Fibroblast of lung (primary cell): ENCODE data around the gene ELOVL5. TPM values are rescaled to one million over a fixed set of nuclear protein-coding genes. Genes with fewer than 3 reads are reported as not detected.

ENCODE experiments used
- DNase-seq, 2 donors: peaks; one replicate each; pipeline versions ENCODE4 v3.0.0 to v3.0.0-alpha.2; 2010; ENCODE audit warnings: low read depth in 2 of 2
- H2AFZ ChIP-seq: 2 replicates; pipeline ENCODE4 v1.5.1; 2012; ENCODE audit warnings: low read length, control low read depth, inconsistent platforms
- H3K27ac ChIP-seq: 2 replicates; pipeline ENCODE4 v1.5.1; 2011; ENCODE audit warnings: low read length, control low read depth; ENCODE audit not compliant: insufficient read depth
- H3K27me3 ChIP-seq: 2 replicates; pipeline ENCODE4 v1.5.1; 2011; ENCODE audit warnings: mild to moderate bottlenecking, low read length; ENCODE audit not compliant: control insufficient read depth, insufficient read depth
- H3K36me3 ChIP-seq: 2 replicates; pipeline ENCODE4 v1.5.1; 2011; ENCODE audit warnings: low read length; ENCODE audit not compliant: control insufficient read depth, insufficient read depth
- H3K4me1 ChIP-seq: 2 replicates; pipeline ENCODE4 v1.5.1; 2011; ENCODE audit warnings: low read length; ENCODE audit not compliant: control insufficient read depth, insufficient read depth; ENCODE audit errors: extremely low read depth
- H3K4me2 ChIP-seq: 2 replicates; pipeline ENCODE4 v1.5.1; 2011; ENCODE audit warnings: low read length, control low read depth; ENCODE audit not compliant: insufficient read depth; ENCODE audit errors: extremely low read depth
- H3K4me3 ChIP-seq, 4 experiments: fragments of 200-600 bp in 1 of 4; sonication (generic) in 1 of 4; replicated peaks in 1 of 4; 2 replicates each; pipeline ENCODE4 v1.5.1; 2011 to 2016; ENCODE audit warnings: low read length in 4 of 4, low read depth in 3 of 4, mild to moderate bottlenecking in 3 of 4, control low read depth in 2 of 4, inconsistent platforms in 1 of 4, mixed read lengths in 1 of 4; ENCODE audit not compliant: insufficient read depth in 1 of 4; ENCODE audit errors: control extremely low read depth in 1 of 4
- H3K79me2 ChIP-seq: 2 replicates; pipeline ENCODE4 v1.5.1; 2012; ENCODE audit warnings: mild to moderate bottlenecking, low read length, inconsistent platforms; ENCODE audit not compliant: control insufficient read depth, insufficient read depth
- H3K9ac ChIP-seq: 2 replicates; pipeline ENCODE4 v1.5.1; 2011; ENCODE audit warnings: mild to moderate bottlenecking, low read length, control low read depth; ENCODE audit not compliant: insufficient read depth
- H3K9me3 ChIP-seq: 2 replicates; pipeline ENCODE4 v1.5.1; 2012; ENCODE audit warnings: low read depth, low read length; ENCODE audit not compliant: control insufficient read depth, insufficient read depth
- H4K20me1 ChIP-seq: 2 replicates; pipeline ENCODE4 v1.5.1; 2011; ENCODE audit warnings: low read length; ENCODE audit not compliant: control insufficient read depth, insufficient read depth; ENCODE audit errors: extremely low read depth
- CTCF ChIP-seq, 2 donors: IDR thresholded peaks in 1 of 2; conservative IDR thresholded peaks in 1 of 2; 1 replicate in 1 of 2; 2 replicates in 1 of 2; pipeline ENCODE4 v1.5.1; 2011 to 2012; ENCODE audit warnings: low read length in 2 of 2, control low read depth in 1 of 2, inconsistent platforms in 1 of 2, low read depth in 1 of 2, mild to moderate bottlenecking in 1 of 2
- EZH2 ChIP-seq: IDR thresholded peaks from 2 replicates; pipeline ENCODE4 v1.5.1; 2012; ENCODE audit warnings: low read length, control low read depth, mild to moderate bottlenecking; ENCODE audit errors: missing control alignments
- polyA plus RNA-seq, 2 donors: library from polyadenylated mRNA; depleted of rRNA in 1 of 2; stranded (reverse) in 1 of 2; unstranded in 1 of 2; fragments of >200 nt; gene quantifications; 2 replicates each; pipeline ENCODE4 v1.2.1, GENCODE V29; 2011 to 2012; ENCODE audit warnings: missing spikeins in 1 of 2
- total RNA-seq: library from RNA; depleted of rRNA; stranded (reverse); fragments of >200 nt; gene quantifications from 2 replicates; pipeline ENCODE4 v1.2.1, GENCODE V29; 2014

The ELOVL5 gene
- total and polyA plus RNA-seq, 2 donors (not counting 1 experiment from before 2014, with no cell fraction given) = 67.7 to 96.7 TPM

DNA sequence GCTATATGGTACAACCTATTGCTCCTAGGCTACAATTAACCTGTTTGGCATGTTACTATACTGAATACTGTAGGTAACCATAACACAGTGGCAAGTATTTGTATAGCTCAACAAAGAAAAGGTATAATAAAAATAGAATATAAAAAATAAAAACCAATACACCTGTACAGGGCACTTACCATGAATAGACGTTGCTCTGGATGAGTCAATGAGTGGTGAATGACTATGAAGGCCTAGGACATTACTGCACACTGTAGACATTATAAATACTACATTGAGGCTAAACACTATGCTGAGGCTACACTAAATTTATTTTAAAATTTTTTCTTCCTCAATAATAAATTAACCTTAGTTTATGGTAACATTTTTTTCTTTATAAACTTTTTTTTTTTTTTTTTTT lies 18.6 kb downstream of the ELOVL5 start:
- Histone ChIP-seq H3K4me1 (peaks cover 14% of the 10 kb centered on the region), H3K4me2 (no peak overlapping the region), H2AFZ (no peak overlapping the region), H3K36me3 (no peaks in the 10 kb centered on the region), H3K27me3 (no peaks in the 10 kb centered on the region), H3K4me3 (no peak overlapping the region), H3K9ac (no peak overlapping the region), H3K27ac (no peak overlapping the region), H3K79me2 (peaks cover 48% of the 10 kb centered on the region), H4K20me1 (no peaks in the 10 kb centered on the region), H3K9me3 (no peaks in the 10 kb centered on the region)
- no peak for TF ChIP-seq EZH2
- TF ChIP-seq CTCF (conservative IDR thresholded peaks at IDR 0.05 in 1 of 2, IDR thresholded peaks at IDR 0.05 in 1 of 2; ENCODE audit: low read depth in 1 of 2, low read length in 2 of 2) = no peak
- no peak for DNase-seq

DNA sequence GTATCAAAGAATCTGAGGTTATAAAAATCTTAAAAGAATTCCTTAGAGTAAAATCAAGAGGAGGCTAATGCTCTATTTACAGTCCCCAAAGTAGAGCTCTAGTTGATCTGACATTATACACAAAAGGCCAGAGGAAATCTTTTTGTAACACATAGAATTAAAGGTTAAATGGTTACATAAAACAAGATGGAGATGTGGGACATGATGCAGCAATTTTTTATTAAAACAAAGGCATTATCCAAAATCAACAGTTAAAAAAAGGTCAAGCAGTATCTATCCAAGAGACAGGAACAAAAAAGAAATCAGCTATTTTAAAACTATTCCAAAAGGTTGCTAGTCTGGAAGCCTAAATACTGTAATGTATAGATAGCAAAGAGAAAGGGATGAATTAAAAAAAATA lies 20.4 kb downstream of the ELOVL5 start:
- Histone ChIP-seq H2AFZ (no peak overlapping the region), H3K9ac (no peak overlapping the region), H3K9me3 (no peaks in the 10 kb centered on the region), H3K4me2 (no peak overlapping the region), H3K4me1 (peaks cover 14% of the 10 kb centered on the region), H3K27me3 (no peaks in the 10 kb centered on the region), H3K36me3 (no peaks in the 10 kb centered on the region), H3K79me2 (peaks cover 49% of the 10 kb centered on the region), H4K20me1 (no peaks in the 10 kb centered on the region), H3K4me3 (no peak overlapping the region), H3K27ac (no peak overlapping the region)
- DNase-seq = no peak
- TF ChIP-seq EZH2 (no peak), CTCF (conservative IDR thresholded peaks at IDR 0.05 in 1 of 2, IDR thresholded peaks at IDR 0.05 in 1 of 2; ENCODE audit: low read depth in 1 of 2, low read length in 2 of 2) (no peak)

- Histone ChIP-seq H4K20me1 (no peaks in the 10 kb centered on the region), H3K27me3 (no peaks in the 10 kb centered on the region), H3K79me2 (peaks cover 45% of the 10 kb centered on the region), H3K4me1 (peaks cover 22% of the 10 kb centered on the region), H3K9ac (no peak overlapping the region), H2AFZ (no peak overlapping the region), H3K36me3 (no peaks in the 10 kb centered on the region), H3K4me2 (peak overlapping the region; percentile 4), H3K27ac (peak overlapping the region; percentile 13), H3K4me3 (no peak overlapping the region), H3K9me3 (no peaks in the 10 kb centered on the region)
- TF ChIP-seq EZH2 (no peak), CTCF (conservative IDR thresholded peaks at IDR 0.05 in 1 of 2, IDR thresholded peaks at IDR 0.05 in 1 of 2; ENCODE audit: low read depth in 1 of 2, low read length in 2 of 2) (no peak)
- peak in 1 of 2 donors; percentile 43 for DNase-seq
Observed at GRCh38 chr6:53327017-53327395, 21.7 kb downstream of the ELOVL5 start.
